GM20000 (cell line): Measurements from ENCODE around the gene KIAA1328.

ENCODE experiments used
- DNase-seq: peaks from one replicate; pipeline ENCODE4 v3.0.0; 2012; ENCODE audit warnings: low spot score
- CTCF ChIP-seq: IDR thresholded peaks from 2 replicates; pipeline ENCODE4 v1.5.1; 2012; ENCODE audit warnings: mild to moderate bottlenecking, control low read depth; ENCODE audit errors: extremely low read depth, missing control alignments

Gene KIAA1328

GRCh38 chr18:36993068-36993467 is 164.1 kb downstream of the KIAA1328 start:
- DNase-seq = no peak
- TF ChIP-seq CTCF = no peak

GRCh38 chr18:37006742-37007141 is 177.8 kb downstream of the KIAA1328 start:
- no peak for TF ChIP-seq CTCF

GRCh38 chr18:37012452-37012851 is 183.5 kb downstream of the KIAA1328 start:
- no peak for TF ChIP-seq CTCF
- no peak for DNase-seq

More at GRCh38 chr18:37006742-37007141, 177.8 kb downstream of the KIAA1328 start:
- peak; percentile 18 for DNase-seq

GRCh38 chr18:37019157-37019827 is 190.4 kb downstream of the KIAA1328 start:
- DNase-seq = no peak
- no peak for TF ChIP-seq CTCF

- no peak for TF ChIP-seq CTCF
- DNase-seq = no peak
Observed at GRCh38 chr18:37033419-37033818, 204.5 kb downstream of the KIAA1328 start.

GRCh38 chr18:37042381-37042780 is 213.5 kb downstream of the KIAA1328 start:
- TF ChIP-seq CTCF = no peak
- DNase-seq = no peak

GRCh38 chr18:37055137-37055802 is 226.3 kb downstream of the KIAA1328 start:
- no peak for TF ChIP-seq CTCF
- no peak for DNase-seq
